Medulla oblongata (tissue), 1 donor: Measurements from ENCODE around the gene SLC25A38.

Experiments
- DNase-seq: peaks from one replicate; pipeline ENCODE4 v3.0.0-alpha.2; 2015; ENCODE audit errors: extremely low spot score

SLC25A38 gene

DNA sequence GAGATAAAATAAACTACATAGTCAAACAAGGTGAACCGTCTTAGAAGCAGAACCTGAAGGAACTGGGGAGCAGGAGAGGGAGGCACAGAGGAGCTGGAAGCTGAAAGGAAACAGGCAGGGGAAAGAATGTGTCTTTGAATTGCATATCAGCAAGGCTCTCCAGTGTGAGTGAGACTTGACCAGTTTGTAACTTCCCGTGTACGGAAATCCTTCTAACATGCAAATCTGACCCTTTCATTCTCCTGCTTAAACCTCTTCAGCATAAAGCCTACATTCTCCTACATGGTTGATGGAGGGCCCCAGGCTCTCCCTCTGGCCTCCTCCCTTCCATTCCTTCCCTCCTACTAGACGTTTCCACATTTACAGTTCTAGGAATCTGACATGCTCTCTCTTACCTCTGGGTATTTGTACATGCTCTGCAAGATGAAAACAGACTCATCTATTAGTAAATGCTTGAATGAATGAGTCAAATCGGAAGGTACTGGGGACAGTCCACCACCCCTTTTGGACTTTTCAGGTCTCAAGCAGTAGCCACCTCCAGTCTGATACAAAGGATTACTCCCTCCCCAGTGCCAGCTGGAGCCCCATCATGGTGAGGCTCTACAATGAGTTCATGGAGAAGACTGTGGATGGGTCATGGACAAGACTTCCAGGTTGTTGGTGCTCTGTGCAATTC, 6.1 kb upstream of the SLC25A38 start:
- no peak for DNase-seq

DNA sequence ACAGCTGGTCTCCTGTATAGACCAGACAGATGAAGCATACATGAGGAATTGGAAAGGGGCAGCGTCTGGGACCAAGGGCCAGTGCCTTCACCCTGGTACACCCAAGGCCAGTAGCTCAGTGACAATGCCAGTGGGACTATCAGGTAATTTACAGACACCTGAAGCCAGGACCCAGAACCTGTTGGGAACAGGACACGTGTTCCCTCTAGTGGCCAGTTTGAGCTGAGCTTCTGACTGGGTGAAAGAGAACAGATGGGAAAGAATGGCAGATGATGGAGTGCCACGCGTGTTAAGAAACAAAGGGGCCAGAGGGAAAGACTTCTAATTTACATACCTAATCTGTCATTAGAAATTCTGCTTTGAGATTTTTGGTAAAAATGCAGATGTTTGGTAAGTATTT, 5.1 kb upstream of the SLC25A38 start:
- peak; percentile 24 for DNase-seq

DNA sequence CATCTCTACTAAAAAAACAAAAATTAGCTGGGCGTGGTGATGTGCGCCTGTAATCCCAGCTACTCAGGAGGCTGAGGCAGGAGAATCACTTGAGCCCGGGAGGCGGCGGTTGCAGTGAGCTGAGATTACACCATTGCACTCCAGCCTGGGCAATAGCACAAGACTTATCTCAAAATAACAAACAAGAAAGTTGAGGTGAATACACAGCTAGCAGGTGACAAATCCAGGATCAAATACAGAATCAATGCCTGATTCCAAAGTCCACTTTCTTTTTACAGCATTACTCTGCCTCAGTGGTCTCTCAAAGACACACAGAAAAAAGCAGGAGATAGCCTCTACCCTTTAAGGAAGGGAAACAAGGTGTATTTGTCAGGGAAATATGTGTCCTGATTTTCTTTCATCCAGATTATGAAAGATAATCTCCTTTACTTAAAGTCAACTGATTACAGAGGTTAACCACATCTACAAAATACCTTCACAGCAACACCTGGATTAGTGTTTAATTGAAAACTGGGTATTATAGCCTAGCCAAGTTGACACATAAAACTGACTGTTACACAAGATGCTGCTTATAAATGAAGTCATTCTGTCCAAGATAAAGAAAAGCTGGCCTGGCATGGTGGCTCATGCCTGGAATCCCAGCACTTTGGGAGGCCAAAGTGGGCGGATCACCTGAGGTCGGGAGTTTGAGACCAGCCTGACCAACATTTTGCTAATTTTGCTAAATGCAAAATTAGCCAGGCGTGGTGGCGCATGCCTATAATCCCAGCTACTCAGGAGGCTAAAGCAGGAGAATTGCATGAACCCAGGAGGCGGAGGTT, 4.0 kb upstream of the SLC25A38 start:
- no peak for DNase-seq

DNA sequence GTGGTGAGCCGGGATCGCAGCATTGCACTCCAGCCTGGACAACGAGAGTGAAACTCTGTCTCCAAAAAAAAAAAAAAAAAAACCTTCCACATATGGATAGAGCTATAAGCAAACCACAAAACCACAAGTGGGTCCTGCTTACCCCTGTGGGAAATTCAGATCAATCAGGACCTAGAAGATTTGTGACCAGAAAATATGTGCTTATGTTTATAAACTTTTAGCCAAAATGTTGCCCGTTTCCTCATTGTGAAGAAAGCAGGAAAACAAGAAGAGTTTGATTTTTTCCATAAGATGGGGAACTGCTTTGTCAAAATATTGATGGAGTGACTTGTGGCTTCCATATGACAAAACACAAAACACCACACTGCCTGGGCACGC, 3.4 kb upstream of the SLC25A38 start:
- no peak for DNase-seq

DNA sequence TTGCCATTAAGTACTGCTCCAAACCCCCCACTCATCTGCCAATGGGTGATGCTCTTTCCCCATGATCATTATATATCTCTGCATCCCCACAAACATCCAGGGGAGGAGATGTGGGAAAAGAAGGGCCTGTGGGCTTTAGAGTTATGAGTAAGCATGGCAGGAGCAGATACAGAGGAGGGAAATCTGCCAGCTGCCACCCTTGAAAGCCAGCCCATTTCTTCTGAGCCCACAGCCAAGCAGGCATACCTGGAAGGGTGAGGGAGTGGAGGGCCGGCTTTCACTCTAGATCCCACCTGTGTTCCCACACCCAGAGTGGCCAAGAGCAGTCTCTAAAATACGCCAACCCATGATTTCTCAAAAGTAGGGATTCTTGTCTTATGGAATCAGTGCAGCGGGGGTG, 1.7 kb upstream of the SLC25A38 start:
- DNase-seq = no peak

DNA sequence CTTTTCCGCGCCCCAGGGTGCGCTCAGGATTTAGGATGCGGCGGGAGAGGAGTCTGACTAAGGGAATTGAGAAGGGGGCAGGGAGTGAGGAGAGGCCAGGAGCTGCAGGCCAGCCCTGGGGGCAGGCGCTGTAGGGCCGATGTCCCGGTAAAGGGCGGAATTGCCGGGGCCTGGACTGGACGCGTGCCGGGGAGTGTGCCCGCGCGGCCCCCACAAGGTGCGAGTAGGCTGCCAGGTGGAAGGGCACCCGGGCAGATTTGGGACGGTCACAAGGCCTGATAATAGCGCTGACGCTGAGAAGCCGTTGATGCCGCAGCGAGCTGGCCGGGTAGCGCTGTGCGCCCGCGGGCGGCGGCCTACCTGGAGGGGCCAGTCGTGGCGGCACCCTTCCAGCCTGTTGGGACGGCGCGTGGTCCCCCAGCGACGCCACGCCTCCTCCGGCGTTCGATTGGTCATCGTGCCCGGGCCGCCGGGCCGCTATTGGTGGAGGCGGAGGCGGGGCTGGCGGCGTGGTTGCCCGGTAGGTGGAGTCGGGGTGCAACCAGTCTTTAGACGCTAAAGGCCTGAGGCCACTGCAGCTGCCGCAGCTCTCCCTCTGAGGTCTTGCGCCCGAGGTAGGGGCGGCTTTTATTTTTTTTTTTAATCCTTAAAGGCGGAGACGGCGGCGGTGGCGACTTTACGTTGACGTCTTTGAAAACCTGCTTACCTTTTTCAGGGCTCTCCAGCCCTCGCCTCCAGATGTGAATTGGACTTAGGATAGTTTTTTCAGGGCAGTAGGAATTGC, 903 bp downstream of the SLC25A38 start:
- DNase-seq = peak; percentile 97

DNA sequence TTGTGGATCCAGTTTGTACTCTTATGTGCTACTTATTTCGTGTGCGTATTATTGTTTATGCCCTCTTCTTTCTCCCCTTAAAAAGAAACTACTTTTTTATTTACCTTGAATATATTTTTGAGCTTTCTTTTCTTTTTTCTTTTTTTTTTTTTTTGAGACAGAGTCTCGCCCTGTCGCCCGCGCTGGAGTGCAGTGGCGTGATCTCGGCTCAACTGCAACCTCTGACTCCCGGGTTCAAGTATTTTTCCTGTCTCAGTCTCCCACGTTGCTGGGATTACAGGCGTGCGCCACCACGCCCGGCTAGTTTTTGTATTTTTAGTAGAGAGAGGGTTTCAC, 1.5 kb downstream of the SLC25A38 start:
- no peak for DNase-seq

DNA sequence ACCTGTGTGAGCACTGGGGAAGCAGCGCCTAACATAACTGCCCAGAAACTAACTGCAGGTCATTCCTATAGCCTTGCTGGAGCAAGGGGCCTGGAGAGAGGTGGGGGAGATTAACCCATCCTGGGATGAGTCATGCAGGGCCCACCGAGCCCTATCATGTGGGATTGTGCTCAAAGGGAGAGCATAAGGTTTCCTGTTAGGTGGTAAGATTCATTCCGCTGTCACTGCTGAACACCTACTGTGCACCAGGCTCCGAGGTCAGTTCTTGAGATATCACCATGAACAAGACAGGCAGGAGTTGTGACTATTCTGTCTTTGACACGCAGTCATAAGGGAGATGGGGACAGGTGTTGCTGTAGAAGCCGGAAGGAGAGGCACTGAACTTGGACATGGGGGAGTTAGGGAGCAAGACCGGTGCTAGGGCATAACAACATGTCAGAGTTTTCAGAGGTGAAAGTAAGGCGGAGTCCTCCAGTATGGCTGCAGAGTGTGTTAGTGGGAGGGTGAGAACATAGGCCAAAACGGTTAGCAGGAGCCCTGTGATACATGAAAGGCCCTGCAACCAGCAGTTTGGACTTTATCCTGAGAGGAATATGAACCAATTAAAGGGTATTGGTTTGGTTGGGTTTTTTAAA, 2.4 kb downstream of the SLC25A38 start:
- no peak for DNase-seq

DNA sequence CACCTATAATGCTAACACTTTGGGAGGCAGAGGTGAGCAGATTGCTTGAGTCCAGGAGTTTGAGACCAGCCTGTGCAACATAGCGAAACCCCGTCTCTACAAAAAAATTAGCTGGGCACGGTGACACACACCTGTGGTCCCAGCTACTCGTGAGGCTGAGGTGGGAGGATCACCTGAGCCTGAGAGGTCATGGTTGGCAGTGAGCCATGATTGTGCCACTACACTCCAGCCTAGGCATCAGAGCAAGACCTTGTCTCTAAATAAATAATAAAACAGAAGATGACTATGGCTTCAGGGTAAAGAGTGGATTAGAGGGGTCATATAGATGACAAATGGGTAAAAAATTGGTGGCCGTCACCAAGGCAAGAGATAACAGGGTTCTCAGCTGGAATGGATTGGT, 3.1 kb downstream of the SLC25A38 start:
- DNase-seq = no peak

DNA sequence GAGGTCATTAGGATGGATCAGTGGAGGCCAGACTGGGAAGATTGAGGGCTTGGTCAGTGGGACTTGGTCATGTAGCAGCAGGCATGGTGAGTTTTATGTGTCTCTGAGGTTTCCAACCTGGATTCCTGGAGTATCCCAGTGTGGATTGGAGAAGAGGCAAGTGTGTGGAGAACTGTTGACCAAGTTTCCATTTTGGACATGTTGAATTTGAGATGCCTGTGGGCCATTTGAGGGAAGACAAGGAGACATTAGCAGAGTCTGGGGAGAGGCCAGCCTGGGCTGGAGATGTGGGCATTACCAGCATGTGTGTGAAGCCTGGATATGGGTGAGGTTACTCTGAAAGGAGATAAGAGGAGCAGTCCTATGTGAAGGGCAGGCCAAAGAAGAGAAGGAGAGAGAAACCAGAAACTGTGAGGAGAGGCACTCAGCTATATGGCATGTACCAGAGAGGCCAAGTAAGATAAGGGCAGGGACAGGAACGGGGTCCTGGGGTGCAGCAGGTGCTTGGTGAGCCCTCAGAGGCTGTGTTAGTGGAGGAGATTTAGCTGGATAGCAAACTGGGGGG, 4.3 kb downstream of the SLC25A38 start:
- no peak for DNase-seq

DNA sequence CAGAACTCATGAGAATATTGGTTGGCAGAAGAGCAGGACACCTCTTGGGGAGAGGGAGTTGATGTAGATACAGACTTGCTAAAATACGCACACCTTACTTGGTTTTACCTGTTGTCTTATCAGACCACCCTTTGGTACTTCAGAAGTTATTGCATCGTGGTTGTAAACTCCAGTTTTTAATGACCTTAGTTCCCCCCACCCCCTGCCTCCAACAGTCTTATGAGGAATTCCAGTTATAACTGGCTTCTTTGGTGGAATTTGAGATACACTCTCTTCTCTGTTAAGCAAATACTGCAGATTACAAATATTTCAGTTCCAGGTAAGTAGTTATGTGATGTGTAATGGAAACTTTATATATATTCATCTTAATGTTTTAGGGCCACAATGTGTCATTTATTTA, 5.0 kb downstream of the SLC25A38 start:
- no peak for DNase-seq

DNA sequence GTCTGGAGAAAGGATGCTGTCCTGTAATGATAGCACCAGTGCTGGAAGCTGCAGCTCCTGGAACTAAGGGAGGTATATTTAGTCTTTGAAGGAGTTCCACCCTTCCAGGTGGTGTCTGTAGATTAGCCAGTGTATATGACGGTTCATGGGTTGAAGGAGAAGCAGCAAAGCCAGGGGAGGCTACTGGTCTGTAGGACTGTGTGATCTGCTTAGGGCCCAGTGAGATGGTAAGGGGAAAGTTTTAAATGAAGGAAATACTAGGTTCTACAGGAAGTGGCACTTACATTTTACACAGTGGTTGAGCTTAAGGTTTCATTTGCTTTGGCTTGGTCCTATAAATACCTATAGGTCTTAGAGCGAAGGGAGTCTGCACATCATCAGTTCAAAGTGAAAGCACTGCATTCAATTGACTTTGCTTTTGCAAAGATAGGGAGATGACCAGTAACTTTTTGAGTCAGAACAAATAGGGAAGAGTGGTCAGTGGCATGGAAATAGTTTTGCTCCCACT, 5.6 kb downstream of the SLC25A38 start:
- no peak for DNase-seq

DNA sequence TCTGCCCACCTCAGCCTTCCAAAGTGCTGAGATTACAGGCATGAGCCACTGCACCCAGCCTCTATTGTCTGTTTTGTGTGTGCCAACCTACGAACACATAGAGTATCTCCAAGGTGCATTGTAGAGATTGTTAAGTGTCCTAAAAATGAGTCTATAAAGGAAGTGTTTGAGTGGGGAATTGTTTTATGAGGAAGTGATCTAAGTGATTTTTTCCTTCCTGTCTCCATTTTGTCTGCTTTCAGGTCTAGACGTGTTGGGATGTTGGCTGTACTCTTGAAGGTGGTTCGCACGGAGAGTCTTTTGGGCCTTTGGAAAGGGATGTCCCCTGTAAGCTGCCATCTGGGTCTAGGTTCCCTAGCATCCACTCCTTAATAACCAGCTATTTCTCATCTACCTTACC, 7.0 kb downstream of the SLC25A38 start:
- DNase-seq = no peak

DNA sequence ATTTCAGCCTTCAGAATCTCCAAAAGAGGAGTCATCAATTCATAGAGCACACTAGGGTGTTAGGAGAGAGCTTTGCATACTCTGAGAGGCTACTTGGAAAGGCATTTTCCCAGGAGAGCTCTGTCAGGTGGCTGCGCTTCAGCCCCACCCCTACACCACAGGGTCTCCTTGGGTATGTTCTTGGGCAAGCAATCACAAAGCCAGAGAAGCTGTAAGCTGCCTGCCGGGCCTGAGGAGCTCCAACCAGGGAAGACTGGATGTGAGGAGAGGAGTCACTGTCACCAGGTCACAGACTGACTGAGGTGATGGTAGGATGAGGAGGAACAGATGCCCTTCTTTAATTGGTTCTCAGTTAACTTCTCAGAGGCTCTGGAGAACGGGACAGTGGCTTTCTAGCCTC, 13.5 kb downstream of the SLC25A38 start:
- no peak for DNase-seq

DNA sequence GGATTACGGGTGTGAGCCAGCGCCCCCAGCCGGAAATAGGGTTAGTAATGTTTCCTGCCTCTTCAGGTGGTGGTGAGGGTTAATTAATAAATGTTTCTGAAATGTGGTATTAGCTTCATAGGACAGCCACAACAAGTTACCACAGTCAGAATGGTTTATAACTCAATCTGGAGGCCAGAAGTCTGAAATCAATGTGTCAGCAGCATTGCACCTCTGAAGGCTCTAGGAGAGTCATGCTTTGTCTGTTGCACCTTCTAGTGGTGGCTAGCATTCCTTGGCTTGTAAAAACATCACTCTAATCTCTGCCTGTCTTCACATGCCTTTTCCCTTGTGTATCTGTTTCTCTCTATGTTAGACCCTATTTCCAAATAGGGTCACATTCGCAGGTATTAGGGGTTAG, 15.5 kb downstream of the SLC25A38 start:
- DNase-seq = no peak

DNA sequence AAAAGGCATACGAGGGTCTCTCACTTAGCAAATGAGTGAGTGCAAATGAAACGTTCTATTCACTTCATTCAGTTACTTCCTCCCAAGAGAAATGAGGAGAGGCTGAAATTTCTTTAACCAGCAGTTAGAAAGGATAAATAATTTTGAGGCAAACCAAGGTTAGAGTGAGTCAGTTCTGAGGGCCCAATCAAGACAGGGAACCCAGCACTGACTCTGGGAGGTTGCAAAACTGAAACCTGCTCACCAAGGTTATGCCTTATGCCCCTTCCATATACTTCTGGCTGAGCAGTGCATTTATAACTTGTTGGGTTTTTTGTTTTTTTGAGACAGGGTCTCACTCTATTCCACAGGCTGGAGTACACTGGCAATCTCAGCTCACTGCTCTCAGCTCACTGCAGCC, 18.8 kb downstream of the SLC25A38 start:
- no peak for DNase-seq

DNA sequence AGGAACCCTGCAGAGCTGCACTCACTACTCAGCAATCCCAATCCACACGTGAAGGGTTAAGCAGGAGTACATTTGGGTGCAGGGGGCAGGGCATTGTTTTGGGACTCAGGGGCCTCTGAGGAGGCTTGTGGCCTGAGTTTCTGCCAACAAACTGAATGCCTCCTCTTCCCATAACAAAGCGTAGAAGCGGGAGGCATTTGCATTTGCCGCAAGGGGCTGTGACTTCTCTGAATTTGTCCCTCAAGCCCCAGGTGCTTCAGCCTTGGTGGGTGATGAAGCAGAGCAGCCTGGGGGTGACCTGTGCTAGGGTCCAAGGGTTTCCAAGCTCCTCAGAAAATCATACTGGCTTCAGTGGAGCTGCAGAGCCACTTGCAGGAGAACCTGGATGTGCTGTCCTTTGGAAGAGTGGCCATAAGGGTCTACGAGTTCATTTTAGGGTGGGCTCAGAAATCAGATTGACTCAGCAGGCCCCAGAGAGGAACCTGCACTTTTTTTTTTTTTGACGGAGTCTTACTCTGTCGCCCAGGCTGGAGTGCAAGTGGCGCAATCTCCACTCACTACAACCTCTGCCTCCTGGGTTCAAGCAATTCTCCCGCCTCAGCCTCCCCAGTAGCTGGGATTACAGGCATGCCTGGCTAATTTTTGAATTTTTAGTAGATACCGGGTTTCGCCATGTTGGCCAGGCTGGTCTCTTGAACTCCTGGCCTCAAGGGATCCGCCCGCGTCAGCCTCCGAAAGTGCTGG, 21.9 kb downstream of the SLC25A38 start:
- no peak for DNase-seq

DNA sequence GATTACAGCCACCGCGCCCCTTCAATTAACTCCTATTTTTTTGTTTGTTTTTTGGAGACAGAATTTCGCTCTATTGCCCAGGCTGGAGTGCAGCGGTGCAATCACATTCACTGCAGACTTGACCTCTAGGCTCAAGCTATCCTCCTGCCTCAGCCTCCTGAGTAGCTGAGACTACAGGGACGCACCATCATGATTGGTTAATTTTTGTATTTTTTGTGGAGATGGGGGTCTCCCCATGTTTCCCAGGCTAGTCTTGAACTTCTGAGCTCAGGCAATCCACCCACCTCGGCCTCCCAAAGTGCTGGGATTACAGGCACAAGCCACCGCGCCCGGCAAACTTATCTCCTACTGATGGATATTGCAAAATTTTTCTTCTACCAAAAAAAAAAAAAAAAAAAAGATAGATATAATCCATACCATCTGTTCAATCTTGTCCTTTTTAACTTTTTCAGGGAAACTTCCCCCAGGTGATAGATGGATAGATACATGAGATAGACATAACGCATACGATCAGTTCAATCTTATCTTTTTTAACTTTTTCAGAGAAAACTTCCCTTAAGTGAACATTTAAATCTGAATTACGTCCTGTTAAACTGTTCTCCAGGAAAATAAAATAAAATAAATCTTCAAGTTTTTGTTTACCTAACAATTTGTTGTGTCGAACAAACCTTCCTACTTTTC, 22.7 kb downstream of the SLC25A38 start:
- no peak for DNase-seq

DNA sequence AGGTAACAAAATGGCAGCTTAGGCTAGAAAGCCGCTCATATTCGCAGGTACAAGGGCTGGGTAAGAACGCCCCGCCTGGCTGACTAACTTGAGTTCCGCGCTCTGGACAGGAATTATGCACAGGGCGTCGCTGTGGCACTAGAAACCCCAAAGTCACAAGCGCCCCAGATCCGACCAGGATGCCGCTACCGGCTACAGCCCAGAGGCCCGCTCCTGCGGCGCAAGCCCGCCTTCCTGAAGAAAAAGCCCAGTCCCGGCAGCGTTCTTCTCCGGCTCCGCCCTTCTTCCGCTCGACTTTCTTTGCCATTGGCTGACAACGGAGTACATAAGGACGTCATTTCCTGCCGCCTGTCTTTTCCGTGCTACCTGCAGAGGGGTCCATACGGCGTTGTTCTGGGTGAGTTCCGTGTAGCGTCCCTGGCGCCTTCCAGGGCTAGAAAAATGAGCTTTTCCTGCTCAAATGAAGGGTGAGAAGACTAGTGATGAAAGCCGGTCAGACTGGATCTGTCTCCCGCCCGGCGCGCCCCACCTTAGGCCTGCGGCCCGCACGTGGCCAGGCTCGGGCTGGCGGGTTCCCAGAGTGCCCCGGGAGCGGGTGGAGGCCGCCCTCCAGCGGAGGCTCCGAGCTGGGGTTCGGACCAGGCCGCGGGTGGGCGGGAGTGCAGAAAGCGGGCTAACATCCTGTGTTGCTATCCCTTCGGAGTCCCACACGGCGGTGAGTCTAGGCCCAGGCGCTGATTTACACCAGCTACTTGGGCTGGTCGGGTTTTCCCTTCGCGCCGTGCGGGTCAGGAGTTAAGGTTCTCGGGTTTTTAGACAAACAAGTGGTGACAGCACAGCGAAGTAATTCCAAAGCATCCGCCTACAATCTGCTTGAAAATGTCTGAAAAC, 23.4 kb downstream of the SLC25A38 start, which contains the start of gene RPSA:
RPSA (plus strand) TSS at position 353 of the 891 bp plus-strand sequence. CDS start 934 bp downstream, outside the sequence.
- peak; percentile 98 for DNase-seq
